ENCODE measurements around the gene ITGA2.
"Not testable (repeated sequence)": the region's sequence is repeated elsewhere in the genome, so short reads cannot be mapped to it uniquely, and the experiment has no call there.

ITGA2 gene

GRCh38 chr5:52989025-52989780 is at the start of gene ITGA2:
Gene ITGA2, plus strand, starts transcription at chr5:52989352. Its CDS starts 117 bp downstream, at chr5:52989469.
- FAIRE-seq: no peak
- peak; percentile 84 for DNase-seq (ENCODE audit: low spot score)

DNA sequence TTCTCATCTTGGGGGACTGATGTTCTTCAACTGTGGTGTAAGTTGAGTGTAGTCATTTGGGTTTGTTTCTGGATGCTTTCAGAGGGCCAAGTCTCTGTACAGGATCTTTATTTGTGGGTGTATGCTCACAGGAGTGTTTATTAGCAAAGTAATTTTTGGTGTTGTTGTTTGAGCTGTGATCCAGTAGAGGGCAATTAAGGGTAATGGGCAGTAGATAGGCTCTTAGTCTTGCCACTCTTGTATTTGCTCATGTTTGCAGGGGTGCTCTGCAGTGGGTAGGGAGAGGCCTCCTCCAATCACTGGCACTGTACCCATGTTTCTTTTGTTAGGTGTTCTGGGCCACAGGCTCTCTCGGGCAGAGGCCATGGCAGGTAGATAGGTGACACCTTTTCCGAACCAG is 45.9 kb upstream of the ITGA2 start:
- FAIRE-seq (no peak), DNase-seq (ENCODE audit: low spot score) (no peak)

DNA sequence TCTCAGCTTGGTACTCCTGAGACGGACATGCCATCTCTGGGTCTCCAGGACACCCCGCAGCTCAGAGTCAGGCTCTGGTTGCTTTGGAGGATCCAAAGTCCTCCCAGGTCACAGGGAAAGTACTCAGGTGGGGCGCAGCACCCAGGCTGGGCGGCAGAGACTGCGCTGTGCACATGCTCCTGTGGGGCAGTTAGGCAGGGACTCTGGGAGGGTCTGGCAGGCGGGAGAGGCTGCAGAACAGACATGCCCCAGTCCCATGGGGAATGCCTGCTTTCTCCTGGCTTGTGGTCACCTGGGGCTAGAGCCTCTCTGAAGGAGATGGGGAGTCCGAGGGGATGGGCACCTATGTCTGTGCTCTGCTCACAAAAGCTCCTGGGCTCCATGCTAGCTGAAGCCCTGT is 45.3 kb upstream of the ITGA2 start:
- FAIRE-seq: no peak
- DNase-seq (ENCODE audit: low spot score): no peak

DNA sequence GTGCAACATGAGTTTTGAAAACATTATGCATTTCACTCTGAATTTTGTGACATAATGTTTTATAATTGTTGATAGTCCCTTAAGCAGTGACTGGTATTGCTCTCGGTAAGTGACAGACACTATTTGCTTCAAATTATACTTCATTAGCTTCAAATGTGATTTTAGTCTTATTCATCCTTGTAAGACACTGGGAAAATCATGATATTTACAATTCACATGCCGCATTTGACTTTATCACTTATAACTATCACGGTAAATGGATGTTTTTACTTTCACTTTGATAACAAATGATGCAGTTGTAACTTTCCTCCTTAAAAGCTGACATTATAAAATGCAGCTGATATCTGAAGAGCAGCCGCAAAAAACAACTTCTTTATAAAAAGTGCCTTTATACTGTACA is 44.1 kb upstream of the ITGA2 start:
- FAIRE-seq (no peak), DNase-seq (ENCODE audit: low spot score) (no peak)

DNA sequence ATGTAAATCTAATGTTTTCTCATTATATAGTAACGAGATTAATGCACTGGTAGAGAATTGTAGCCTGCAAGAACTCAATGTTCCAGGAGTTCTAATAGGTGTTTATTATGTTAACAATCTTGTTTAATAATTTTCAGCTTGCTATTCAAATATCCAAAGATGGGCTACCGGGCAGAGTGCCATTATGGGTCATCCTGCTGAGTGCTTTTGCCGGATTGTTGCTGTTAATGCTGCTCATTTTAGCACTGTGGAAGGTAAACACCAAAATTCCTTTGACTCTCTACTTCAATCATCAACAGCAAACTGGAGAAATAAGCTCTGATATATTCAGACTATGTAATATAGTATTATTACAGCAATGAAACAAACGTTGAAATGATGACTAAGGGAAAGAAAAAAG is 41.9 kb upstream of the ITGA2 start:
- no peak for DNase-seq (ENCODE audit: low spot score)

DNA sequence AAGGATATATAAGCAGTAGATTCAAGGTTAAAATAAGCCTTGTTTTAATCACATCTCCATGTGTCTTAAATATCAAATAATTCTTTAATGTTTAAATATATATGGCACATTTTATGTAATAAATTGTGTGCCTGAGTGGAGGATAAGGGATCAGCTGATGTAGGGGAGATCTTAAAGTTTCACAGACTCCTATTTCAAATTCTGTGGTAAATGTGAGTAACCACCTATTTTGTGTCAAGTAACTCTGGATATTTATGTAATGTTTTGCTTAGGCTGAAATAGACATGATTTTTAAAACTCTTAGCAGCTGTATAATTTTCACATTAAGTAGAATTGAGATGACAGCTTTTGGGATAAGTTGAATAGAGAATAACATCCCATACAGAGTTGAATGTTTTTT is 41.3 kb upstream of the ITGA2 start:
- DNase-seq (ENCODE audit: low spot score) (no peak), FAIRE-seq (no peak)

More for the DNA sequence above, 41.9 kb upstream of the ITGA2 start:
- no peak for FAIRE-seq

DNA sequence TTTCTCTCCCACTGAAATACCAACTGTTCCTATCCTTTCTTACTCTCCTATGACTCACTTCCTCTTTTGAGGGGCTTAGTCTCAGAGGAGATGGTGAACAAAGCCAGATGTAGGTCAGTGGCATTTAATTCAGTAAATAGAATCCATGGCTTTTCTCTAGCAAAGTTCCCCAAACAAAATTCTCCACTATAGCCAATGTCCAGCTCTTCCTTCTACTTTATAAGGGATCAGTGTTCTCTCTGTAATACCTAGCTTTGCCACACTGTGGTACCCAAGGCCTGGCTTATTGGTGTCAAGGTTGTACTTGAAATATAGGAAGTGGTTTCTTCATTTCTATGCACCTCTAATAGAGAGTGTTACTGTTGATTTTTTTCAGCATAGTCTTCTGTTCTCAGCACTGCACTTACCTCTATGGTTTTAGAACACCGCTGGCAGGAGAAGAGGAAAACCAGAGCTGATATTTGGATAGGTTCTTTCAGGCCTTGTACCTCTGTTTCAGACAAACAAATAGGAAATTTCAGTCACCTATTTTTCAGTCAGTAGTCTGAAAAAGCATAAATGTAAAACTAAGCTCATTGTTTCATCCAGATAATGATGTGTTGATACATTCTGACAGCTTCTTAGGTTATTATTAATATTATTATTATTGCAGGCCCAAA is 40.6 kb upstream of the ITGA2 start:
- DNase-seq (ENCODE audit: low spot score) (peak; percentile 58), FAIRE-seq (peak; percentile 63)

DNA sequence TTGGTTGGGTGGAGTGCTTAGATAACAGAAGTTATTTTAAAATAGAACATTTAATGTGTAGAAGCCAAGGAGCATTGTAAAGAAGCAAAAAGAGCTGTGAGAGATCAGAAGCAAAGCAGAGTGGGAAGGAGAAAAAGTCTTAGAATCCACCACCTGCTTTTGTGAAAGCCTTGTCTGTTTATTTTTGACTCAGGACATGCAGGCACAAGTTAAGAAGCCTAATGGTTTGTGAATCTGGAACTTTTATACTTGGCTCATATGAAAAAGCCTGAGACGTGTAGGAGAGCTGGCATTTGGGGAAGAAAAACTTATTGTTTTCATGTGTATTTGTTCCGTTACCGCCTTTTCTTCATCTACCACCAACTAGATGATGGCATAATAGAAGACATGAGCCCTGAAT is 38.5 kb upstream of the ITGA2 start:
- DNase-seq (ENCODE audit: low spot score) (no peak), FAIRE-seq (no peak)

GRCh38 chr5:52952483-52952882 is 36.7 kb upstream of the ITGA2 start:
- no peak for DNase-seq (ENCODE audit: low spot score)
- no peak for FAIRE-seq

DNA sequence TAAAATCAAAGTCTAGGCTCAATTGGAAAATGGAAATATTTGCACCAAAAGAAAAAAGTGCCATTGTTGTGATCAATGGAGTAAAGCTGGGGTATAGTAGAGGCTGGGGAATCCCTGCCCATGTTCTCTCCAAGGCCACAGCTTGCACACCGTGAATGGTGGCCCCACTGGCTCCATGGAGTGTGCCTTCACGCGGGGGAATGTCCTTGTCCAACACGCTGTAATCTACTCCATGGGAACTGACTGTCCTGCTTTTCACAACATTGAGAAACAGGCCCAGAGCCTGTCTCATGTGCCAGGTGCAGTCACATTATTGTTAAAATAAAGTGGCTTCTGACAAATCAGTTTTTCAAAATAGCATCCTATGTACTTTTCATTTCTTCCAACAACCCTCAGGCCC is 33.1 kb upstream of the ITGA2 start:
- FAIRE-seq (no peak), DNase-seq (ENCODE audit: low spot score) (no peak)

DNA sequence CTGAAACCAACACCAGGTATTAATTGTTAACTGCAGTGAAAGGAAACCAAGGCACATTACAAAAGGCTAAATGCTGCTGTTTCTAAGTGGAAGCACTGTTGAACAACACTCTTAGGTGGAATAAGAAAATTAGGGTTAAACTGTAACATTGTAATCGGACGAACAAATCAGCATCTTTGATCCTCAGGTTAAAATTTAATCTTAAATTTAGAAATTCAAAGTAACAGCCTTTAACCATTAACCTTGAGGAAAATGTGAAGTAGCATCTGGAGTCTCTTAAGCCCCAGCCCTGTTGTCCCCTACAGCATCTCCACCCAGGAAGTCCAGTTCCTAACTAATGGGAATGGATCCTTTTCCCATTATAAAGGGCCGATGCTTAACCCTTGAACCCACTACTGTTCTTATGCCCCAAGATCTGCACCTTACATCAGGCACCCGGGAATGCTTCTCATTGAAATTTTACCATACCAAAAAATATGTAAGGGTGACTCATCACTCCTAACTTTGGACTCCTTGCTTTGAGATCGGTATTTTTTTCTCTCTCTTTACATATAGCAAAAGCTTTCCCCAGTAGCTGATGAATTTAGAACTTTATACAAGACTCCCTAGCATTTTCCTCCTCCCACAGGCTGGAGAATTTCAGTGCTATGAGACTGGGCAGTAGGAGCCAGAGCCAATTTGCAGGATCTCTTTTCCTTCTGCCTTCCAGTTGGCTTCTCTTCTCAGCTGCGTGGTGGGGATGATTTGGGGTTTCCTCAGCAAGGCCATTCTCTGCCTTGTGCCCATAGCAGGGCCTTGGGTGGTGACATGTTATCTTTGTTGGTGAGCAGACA is 32.0 kb upstream of the ITGA2 start:
- DNase-seq (ENCODE audit: low spot score) (no peak), FAIRE-seq (no peak)

DNA sequence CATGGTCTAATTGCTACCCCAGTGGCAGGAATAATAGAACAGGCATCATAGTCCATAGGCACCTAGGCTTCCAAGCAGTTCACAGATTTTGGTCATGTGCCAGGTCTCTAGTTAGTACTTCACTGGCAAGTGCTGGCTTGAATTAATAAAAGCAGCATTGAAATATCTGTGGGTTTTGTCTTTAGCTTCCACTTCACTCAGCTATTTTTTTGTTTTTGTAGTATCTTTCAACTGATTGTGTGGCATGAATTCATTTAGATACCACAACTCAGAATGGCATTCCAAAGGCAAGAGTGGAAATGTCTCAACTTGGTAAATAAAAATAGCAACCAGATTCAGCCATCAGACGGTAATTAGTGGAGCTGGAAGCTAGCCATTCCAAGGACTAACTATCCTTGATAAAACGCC is 27.9 kb upstream of the ITGA2 start:
- no peak for DNase-seq (ENCODE audit: low spot score)

GRCh38 chr5:52963636-52964035 is 25.5 kb upstream of the ITGA2 start:
- DNase-seq (ENCODE audit: low spot score): no peak
- no peak for FAIRE-seq

More for the DNA sequence above, 27.9 kb upstream of the ITGA2 start:
- FAIRE-seq: no peak

- FAIRE-seq (no peak), DNase-seq (ENCODE audit: low spot score) (no peak)
Measured at GRCh38 chr5:52964138-52964537, 25.0 kb upstream of the ITGA2 start.

- not testable (repeated sequence) for DNase-seq (ENCODE audit: low spot score); FAIRE-seq
Measured at GRCh38 chr5:52976157-52976556, 13.0 kb upstream of the ITGA2 start.

DNA sequence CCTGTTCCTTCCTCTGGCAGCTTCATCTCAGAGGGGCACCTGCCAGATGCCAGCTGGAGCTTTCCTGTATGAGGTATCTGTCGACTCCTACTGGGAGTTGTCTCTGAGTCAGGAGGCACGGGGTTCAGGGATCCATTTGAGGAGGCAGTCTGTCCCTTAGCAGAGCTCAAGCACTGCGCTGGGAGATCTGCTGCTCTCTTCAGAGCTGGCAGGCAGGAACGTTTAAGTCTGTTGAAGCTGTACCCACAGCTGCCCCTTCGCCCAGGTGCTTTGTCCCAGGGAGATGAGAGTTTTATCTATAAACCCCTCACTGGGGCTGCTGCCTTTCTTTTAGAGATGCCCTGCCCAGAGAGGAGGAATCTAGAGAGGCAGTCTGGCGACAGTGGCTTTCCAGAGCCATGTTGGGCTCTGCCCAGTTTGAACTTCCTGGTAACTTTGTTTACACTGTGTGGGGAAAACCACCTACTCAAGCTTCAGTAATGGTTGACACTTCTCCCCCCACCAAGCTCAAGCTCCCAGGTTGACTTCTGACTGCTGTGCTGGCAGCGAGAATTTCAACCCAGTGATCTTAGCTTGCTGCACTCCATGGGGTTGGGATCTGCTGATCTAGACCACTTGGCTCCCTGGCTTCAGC is 11.8 kb upstream of the ITGA2 start:
- no peak for DNase-seq (ENCODE audit: low spot score)
- no peak for FAIRE-seq

- FAIRE-seq: no peak
Measured at GRCh38 chr5:52981507-52981906, 7.6 kb upstream of the ITGA2 start.

GRCh38 chr5:52983731-52984636 is 5.2 kb upstream of the ITGA2 start:
- DNase-seq (ENCODE audit: low spot score) (no peak), FAIRE-seq (no peak)

More at GRCh38 chr5:52981507-52981906, 7.6 kb upstream of the ITGA2 start:
- no peak for DNase-seq (ENCODE audit: low spot score)

- no peak for FAIRE-seq
- no peak for DNase-seq (ENCODE audit: low spot score)
Measured at GRCh38 chr5:52985306-52985705, 3.8 kb upstream of the ITGA2 start.

DNA sequence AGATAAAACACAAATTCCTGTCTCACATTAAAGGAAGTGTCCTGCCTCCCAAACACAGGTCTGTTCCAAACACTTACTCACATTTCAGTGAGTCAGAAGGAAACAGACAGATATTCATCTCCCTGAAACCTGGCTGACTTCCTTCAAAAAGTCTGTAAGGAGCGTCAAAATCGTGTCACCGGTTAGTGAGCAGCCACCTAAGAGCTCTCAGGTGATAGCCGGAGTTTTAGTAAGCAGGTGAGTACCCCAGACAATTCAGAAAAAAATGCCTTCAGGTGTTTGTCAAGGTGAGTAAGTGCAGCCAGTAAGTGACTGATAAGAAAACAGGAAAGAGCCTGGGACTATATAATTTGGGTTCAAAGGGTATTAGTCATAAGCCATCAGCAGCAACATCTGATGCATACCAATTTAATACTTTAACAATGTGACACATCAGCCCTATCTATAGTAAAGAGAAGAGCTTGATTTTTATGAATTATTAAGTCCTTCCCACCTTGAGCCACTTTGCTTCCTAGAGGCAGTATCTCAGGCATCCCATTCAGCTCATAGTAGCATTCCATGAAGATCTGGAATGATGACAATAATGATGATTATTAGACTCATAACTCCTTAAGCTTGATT is 1.3 kb upstream of the ITGA2 start:
- FAIRE-seq: no peak
- DNase-seq (ENCODE audit: low spot score): peak; percentile 52
